Activated CD4-positive, alpha-beta T cell treated with anti-CD3 and anti-CD28 coated beads, Interleukin-2, amount 10 ng/mL, durations not matched to agents 24 days and 14 days (primary cell): ENCODE results near the gene DOC2B. TPM values are rescaled to one million over a fixed set of nuclear protein-coding genes. Genes with fewer than 3 reads are reported as not detected.
"Not testable (repeated sequence)": the region's sequence is repeated elsewhere in the genome, so short reads cannot be mapped to it uniquely, and the experiment has no call there.

Source experiments
- DNase-seq: peaks from one replicate; pipeline ENCODE4 v3.0.0; 2022
- H3K27ac Mint-ChIP-seq: one replicate; pipeline ENCODE4 v1.8.0; 2022; ENCODE audit warnings: mild to moderate bottlenecking, mixed read lengths
- H3K27me3 Mint-ChIP-seq: one replicate; pipeline ENCODE4 v1.8.0; 2022; ENCODE audit warnings: mixed read lengths
- H3K36me3 Mint-ChIP-seq: one replicate; pipeline ENCODE4 v1.8.0; 2022; ENCODE audit warnings: low read depth, mild to moderate bottlenecking, mixed read lengths
- H3K4me1 Mint-ChIP-seq: one replicate; pipeline ENCODE4 v1.8.0; 2021; ENCODE audit warnings: mixed read lengths
- H3K4me3 Mint-ChIP-seq: one replicate; pipeline ENCODE4 v1.8.0; 2022; ENCODE audit warnings: mild to moderate bottlenecking, moderate library complexity, mixed read lengths
- H3K9me3 Mint-ChIP-seq: one replicate; pipeline ENCODE4 v1.8.0; 2021; ENCODE audit warnings: mixed read lengths
- intact Hi-C: fragments of 100-400 bp; cut with micrococcal nuclease; formaldehyde crosslinking; loops from one replicate; pipeline ENCODE4 v1.15.1; 2023
- total RNA-seq: library from RNA; stranded (reverse); gene quantifications from 2 replicates; pipeline ENCODE4 v1.2.3, GENCODE V29; 2022

The DOC2B gene
- total RNA-seq, 1 donor from 2014 or later, result 0.98 TPM

GRCh38 chr17:144936-145670 lies 36.3 kb downstream of the DOC2B start:
- H3K9me3 Mint-ChIP-seq, result no peaks in the 10 kb centered on the region
- no peaks in the 10 kb centered on the region for H3K36me3 Mint-ChIP-seq
- H3K27me3 Mint-ChIP-seq, result peaks cover 5% of the 10 kb centered on the region
- peak; percentile 55 for DNase-seq
- no peak overlapping the region for H3K4me3 Mint-ChIP-seq
- peaks cover 5% of the 10 kb centered on the region for H3K4me1 Mint-ChIP-seq
- no peak overlapping the region for H3K27ac Mint-ChIP-seq
- intact Hi-C loops, result loop anchor here (2.0 to 5.0 kb wide), 2 partner anchors 556 to 837 kb away; no protein-coding TSS in a partner anchor

GRCh38 chr17:143785-144281 lies 37.6 kb downstream of the DOC2B start:
- H3K4me1 Mint-ChIP-seq, result peaks cover 5% of the 10 kb centered on the region
- H3K9me3 Mint-ChIP-seq, result no peaks in the 10 kb centered on the region
- no peak overlapping the region for H3K27ac Mint-ChIP-seq
- no peaks in the 10 kb centered on the region for H3K36me3 Mint-ChIP-seq
- DNase-seq, result peak; percentile 97
- H3K4me3 Mint-ChIP-seq, result no peak overlapping the region
- intact Hi-C loops, result loop anchor here (2.0 to 5.0 kb wide), 3 partner anchors 243 to 838 kb away; no protein-coding TSS in a partner anchor
- peaks cover 7% of the 10 kb centered on the region for H3K27me3 Mint-ChIP-seq

- Mint-ChIP-seq H3K4me1 (peaks cover 5% of the 10 kb centered on the region), H3K36me3 (no peaks in the 10 kb centered on the region), H3K9me3 (no peaks in the 10 kb centered on the region), H3K4me3 (no peak overlapping the region), H3K27me3 (peaks cover 7% of the 10 kb centered on the region), H3K27ac (no peak overlapping the region)
- DNase-seq, result peak; percentile 55
- intact Hi-C loops, result loop anchor here (2.0 to 5.0 kb wide), 2 partner anchors 244 to 839 kb away; no protein-coding TSS in a partner anchor
These were observed 38.3 kb downstream of the DOC2B start for GRCh38 chr17:142876-143784.

- Mint-ChIP-seq H3K4me3 (no peak overlapping the region), H3K36me3 (no peaks in the 10 kb centered on the region), H3K27ac (no peak overlapping the region), H3K9me3 (no peaks in the 10 kb centered on the region), H3K4me1 (peaks cover 5% of the 10 kb centered on the region), H3K27me3 (peaks cover 7% of the 10 kb centered on the region)
- DNase-seq, result peak; percentile 77
- intact Hi-C loops, result loop anchor here (2.0 to 5.0 kb wide), 2 partner anchors 245 to 840 kb away; no protein-coding TSS in a partner anchor
These were observed 39.3 kb downstream of the DOC2B start for GRCh38 chr17:142102-142661.

- not testable (repeated sequence) for H3K9me3 Mint-ChIP-seq, H3K27me3 Mint-ChIP-seq, H3K4me3 Mint-ChIP-seq, H3K27ac Mint-ChIP-seq, H3K36me3 Mint-ChIP-seq, H3K4me1 Mint-ChIP-seq
- intact Hi-C loops, result loop anchor here (5.0 kb wide), 1 partner anchor 843 kb away; no protein-coding TSS in a partner anchor
- peak; percentile 52 for DNase-seq
These were observed 41.8 kb downstream of the DOC2B start for GRCh38 chr17:139401-140205.

GRCh38 chr17:137166-137807 lies 44.2 kb downstream of the DOC2B start, which contains the start of gene SCGB1C2:
Gene SCGB1C2, plus strand, starts transcription at chr17:137569. Its CDS starts 22 bp downstream, at chr17:137591.
- H3K36me3 Mint-ChIP-seq, intact Hi-C loops, H3K27me3 Mint-ChIP-seq, H3K27ac Mint-ChIP-seq, H3K9me3 Mint-ChIP-seq, H3K4me3 Mint-ChIP-seq, H3K4me1 Mint-ChIP-seq: not testable (repeated sequence)
- DNase-seq, result peak; percentile 14

- H3K9me3 Mint-ChIP-seq, H3K4me3 Mint-ChIP-seq, intact Hi-C loops, H3K27me3 Mint-ChIP-seq, H3K27ac Mint-ChIP-seq, H3K4me1 Mint-ChIP-seq, H3K36me3 Mint-ChIP-seq: not testable (repeated sequence)
- peak; percentile 89 for DNase-seq
These were observed 44.9 kb downstream of the DOC2B start for GRCh38 chr17:136531-136930.

- not testable (repeated sequence) for H3K4me1 Mint-ChIP-seq
These were observed 45.6 kb downstream of the DOC2B start for GRCh38 chr17:135895-136294.

GRCh38 chr17:135022-135421 lies 46.4 kb downstream of the DOC2B start:
- H3K27me3 Mint-ChIP-seq, H3K4me3 Mint-ChIP-seq, H3K36me3 Mint-ChIP-seq, H3K4me1 Mint-ChIP-seq, H3K9me3 Mint-ChIP-seq, H3K27ac Mint-ChIP-seq, intact Hi-C loops: not testable (repeated sequence)
- DNase-seq, result peak; percentile 53

More at GRCh38 chr17:135895-136294, 45.6 kb downstream of the DOC2B start:
- DNase-seq, H3K9me3 Mint-ChIP-seq, H3K27me3 Mint-ChIP-seq, H3K27ac Mint-ChIP-seq, H3K4me3 Mint-ChIP-seq, intact Hi-C loops, H3K36me3 Mint-ChIP-seq: not testable (repeated sequence)

GRCh38 chr17:134332-134785 lies 47.1 kb downstream of the DOC2B start:
- DNase-seq, result peak; percentile 80
- H3K27me3 Mint-ChIP-seq, H3K4me1 Mint-ChIP-seq, intact Hi-C loops, H3K36me3 Mint-ChIP-seq, H3K27ac Mint-ChIP-seq, H3K4me3 Mint-ChIP-seq, H3K9me3 Mint-ChIP-seq: not testable (repeated sequence)

GRCh38 chr17:133932-134331 lies 47.5 kb downstream of the DOC2B start:
- H3K27me3 Mint-ChIP-seq, H3K4me1 Mint-ChIP-seq, intact Hi-C loops, H3K27ac Mint-ChIP-seq, H3K36me3 Mint-ChIP-seq, DNase-seq, H3K4me3 Mint-ChIP-seq, H3K9me3 Mint-ChIP-seq: not testable (repeated sequence)

- H3K9me3 Mint-ChIP-seq, H3K27ac Mint-ChIP-seq, H3K4me3 Mint-ChIP-seq, H3K4me1 Mint-ChIP-seq, DNase-seq, intact Hi-C loops, H3K36me3 Mint-ChIP-seq, H3K27me3 Mint-ChIP-seq: not testable (repeated sequence)
These were observed 63.0 kb downstream of the DOC2B start for GRCh38 chr17:118339-118917.
